ENCODE data around the gene TSPAN9. TPM values are rescaled to one million over a fixed set of nuclear protein-coding genes. Genes with fewer than 3 reads are reported as not detected.
A peak's percentile ranks its signal among the peaks of the same experiment; 100 is the strongest.

The TSPAN9 gene
- polyA plus RNA-seq, 2 of the 4 experiments (the other 2 are of a cell fraction), result 12.4 to 16.1 TPM

- 0% methylated on average over 32 of the region's 32 CpGs for WGBS (ENCODE audit: missing lambda C conversion rate)
- H3K4me3 ChIP-seq, result peak overlapping the region; percentile 20; the same call in 1 of the 3 replicates
- DNase-seq (ENCODE audit: low read depth in 1 of 2, low spot score in 1 of 2) (peak; percentile 74 to 91), FAIRE-seq (peak; percentile 59), ATAC-seq (peak; percentile 82 to 89)
- ChIA-PET POLR2A (interaction anchor here (0.6 to 1.2 kb wide), 2 partner anchors 13 to 477 kb away, joined by 3 read pairs; no protein-coding TSS in a partner anchor), CTCF (interaction anchor here (0.7 to 9.4 kb wide), 145 partner anchors 11 to 1007 kb away, joined by 3 to 247 read pairs (median 4); partner anchors contain the start of gene CRACR2A)
- H3K9me3 ChIP-seq, result no peaks in the 10 kb centered on the region
- H3K4me1 ChIP-seq, result peaks cover 11% of the 10 kb centered on the region; the same call in 2 of the 3 replicates
- peak overlapping the region; percentile 72 for H3K4me2 ChIP-seq
- H3K27ac ChIP-seq, result peak overlapping the region; percentile 41 to 76; a peak in 5 of 6 replicates
- TF ChIP-seq POLR2A (IDR thresholded peaks at IDR 0.05; ENCODE audit: low read length) (no peak), FOXS1 (CRISPR knock-in tag; IDR thresholded peaks at IDR 0.05) (no peak), FOSB (CRISPR knock-in tag; IDR thresholded peaks at IDR 0.05) (no peak), ZFP36 (IDR thresholded peaks at IDR 0.05; ENCODE audit: borderline replicate concordance, partially characterized antibody) (no peak), MAFK (IDR thresholded peaks at IDR 0.05; ENCODE audit: partially characterized antibody) (peak; percentile 49), HEYL (CRISPR knock-in tag; IDR thresholded peaks at IDR 0.05) (no peak), NR3C1 (IDR thresholded peaks at IDR 0.05) (no peak), RAD21 (conservative IDR thresholded peaks at IDR 0.05 in 1 of 2, IDR thresholded peaks at IDR 0.05 in 1 of 2) (peak; percentile 76 to 86), HDAC2 (IDR thresholded peaks at IDR 0.05) (no peak), GATA3 (IDR thresholded peaks at IDR 0.05; ENCODE audit: borderline replicate concordance) (no peak), BCL3 (IDR thresholded peaks at IDR 0.05) (no peak), FOSL2 (IDR thresholded peaks at IDR 0.05) (no peak), FOSL2 (CRISPR knock-in tag; IDR thresholded peaks at IDR 0.05) (no peak), ZNF302 (CRISPR knock-in tag; IDR thresholded peaks at IDR 0.05) (no peak), KDM5A (IDR thresholded peaks at IDR 0.05) (no peak), JUN (IDR thresholded peaks at IDR 0.05) (no peak), HMGXB4 (CRISPR knock-in tag; IDR thresholded peaks at IDR 0.05; ENCODE audit: borderline replicate concordance) (no peak), TP53 (CRISPR knock-in tag; IDR thresholded peaks at IDR 0.05) (no peak), EP300 (IDR thresholded peaks at IDR 0.05) (no peak), MAX (IDR thresholded peaks at IDR 0.05) (peak; percentile 32; the same call in 1 of the 2 replicates), ELK1 (IDR thresholded peaks at IDR 0.05; ENCODE audit: low read depth, low read length) (no peak), CBX8 (IDR thresholded peaks at IDR 0.05) (no peak), RCOR1 (IDR thresholded peaks at IDR 0.05; ENCODE audit: low read depth, low read length) (no peak), POLR2AphosphoS2 (conservative IDR thresholded peaks at IDR 0.05; ENCODE audit: low read length) (no peak), USF2 (IDR thresholded peaks at IDR 0.05) (peak; percentile 67), ZC3H11A (IDR thresholded peaks at IDR 0.05) (no peak), RFX5 (IDR thresholded peaks at IDR 0.05) (no peak), HES2 (IDR thresholded peaks at IDR 0.05) (no peak), RNF2 (IDR thresholded peaks at IDR 0.05; ENCODE audit: borderline replicate concordance, low read depth) (no peak), MAZ (IDR thresholded peaks at IDR 0.05; ENCODE audit: borderline replicate concordance, low read depth, low read length) (no peak), CTCF (IDR thresholded peaks at IDR 0.05) (peak; percentile 74), HOXB13 (CRISPR knock-in tag; IDR thresholded peaks at IDR 0.05; ENCODE audit: low read depth) (no peak), SREBF2 (IDR thresholded peaks at IDR 0.05) (no peak), CHD2 (IDR thresholded peaks at IDR 0.05; ENCODE audit: low read length, partially characterized antibody) (no peak), PHF8 (IDR thresholded peaks at IDR 0.05; ENCODE audit: borderline replicate concordance, low read depth) (no peak)
These were observed 223.0 kb downstream of the TSPAN9 start for GRCh38 chr12:3299929-3300832.
